IMR-90 (cell line): ENCODE results near the gene HNRNPUL1. TPM values are rescaled to one million over a fixed set of nuclear protein-coding genes. Genes with fewer than 3 reads are reported as not detected.
A peak's percentile ranks its signal among the peaks of the same experiment; 100 is the strongest.

Experiments
- ATAC-seq: fragments of 200-7000 bp; cut with Tn5 transposase; 2 replicates; pipeline ENCODE4 v1.9.1; 2020; ENCODE audit warnings: low read depth, mild to moderate bottlenecking, moderate library complexity
- BruUV-seq: library from RNA; stranded (reverse); fragments of 400-500 nt; replicated peaks from 2 replicates; lab custom pipeline; 2021; lab: Mats Ljungman, UMichigan
- CTCF ChIA-PET: fragments of 300-600 bp; formaldehyde crosslinking; extraction: SDS; loops from one replicate; lab custom pipeline; 2021; ENCODE audit warnings: antibody characterized with exemption; lab: Yijun Ruan, JAX
- POLR2A ChIA-PET: fragments of 300-600 bp; sonication (Branson Sonifier 250); formaldehyde crosslinking; loops from one replicate; lab custom pipeline; 2022; ENCODE audit warnings: antibody characterized with exemption; ENCODE audit not compliant: unreplicated experiment; lab: Charles Lee
- DNase-seq: peaks from one replicate; pipeline ENCODE4 v3.0.0; 2013
- H2AFZ ChIP-seq: replicated peaks from 2 replicates; pipeline ENCODE3; 2013; ENCODE audit warnings: low read length, mild to moderate bottlenecking; ENCODE audit not compliant: poor library complexity
- H2AK5ac ChIP-seq: 2 replicates; pipeline ENCODE4 v1.6.1; 2013; ENCODE audit warnings: low read depth, low read length, inconsistent platforms
- H2AK9ac ChIP-seq: replicated peaks from 2 replicates; pipeline ENCODE3; 2013; ENCODE audit warnings: mild to moderate bottlenecking, low read depth, low read length, moderate library complexity; ENCODE audit not compliant: poor library complexity
- H2BK120ac ChIP-seq: 2 replicates; pipeline ENCODE4 v1.6.1; 2013; ENCODE audit warnings: low read depth, low read length, inconsistent platforms
- H2BK15ac ChIP-seq: 3 replicates; pipeline ENCODE4 v1.6.1; 2013; ENCODE audit warnings: low read depth, low read length, inconsistent platforms
- H2BK20ac ChIP-seq: 2 replicates; pipeline ENCODE4 v1.6.1; 2013; ENCODE audit warnings: low read depth, mild to moderate bottlenecking, inconsistent platforms, low read length, moderate library complexity
- H2BK5ac ChIP-seq: 2 replicates; pipeline ENCODE4 v1.6.1; 2013; ENCODE audit warnings: mild to moderate bottlenecking, low read depth, low read length, inconsistent platforms; ENCODE audit not compliant: poor library complexity, severe bottlenecking
- H3K14ac ChIP-seq: replicated peaks from 2 replicates; pipeline ENCODE4 v1.6.1; 2013; ENCODE audit warnings: low read depth, low read length, inconsistent platforms
- H3K18ac ChIP-seq: 2 replicates; pipeline ENCODE4 v1.6.1; 2013; ENCODE audit warnings: low read depth, low read length, control low read depth
- H3K23ac ChIP-seq: 2 replicates; pipeline ENCODE4 v1.6.1; 2013; ENCODE audit warnings: low read depth, low read length, inconsistent platforms
- H3K27ac ChIP-seq: 2 replicates; pipeline ENCODE4 v1.5.1; 2013; ENCODE audit warnings: mild to moderate bottlenecking, control low read depth, low read length; ENCODE audit not compliant: insufficient read depth
- H3K27me3 ChIP-seq: 2 replicates; pipeline ENCODE4 v1.6.1; 2013; ENCODE audit warnings: low read length; ENCODE audit not compliant: control insufficient read depth, insufficient read depth
- H3K36me3 ChIP-seq: 2 replicates; pipeline ENCODE4 v1.6.1; 2013; ENCODE audit warnings: low read length, mixed read lengths; ENCODE audit not compliant: control insufficient read depth, insufficient read depth
- H3K4ac ChIP-seq: 2 replicates; pipeline ENCODE4 v1.6.1; 2013; ENCODE audit warnings: low read depth, low read length, inconsistent platforms
- H3K4me1 ChIP-seq: 2 replicates; pipeline ENCODE4 v1.6.1; 2013; ENCODE audit warnings: low read length, mixed read lengths; ENCODE audit not compliant: control insufficient read depth, insufficient read depth
- H3K4me2 ChIP-seq: 2 replicates; pipeline ENCODE4 v1.6.1; 2013; ENCODE audit warnings: low read depth, mild to moderate bottlenecking, control low read depth, low read length, moderate library complexity
- H3K4me3 ChIP-seq: 2 replicates; pipeline ENCODE4 v1.5.1; 2013; ENCODE audit warnings: low read depth, mild to moderate bottlenecking, control low read depth, low read length, moderate library complexity; ENCODE audit not compliant: insufficient read depth
- H3K56ac ChIP-seq: 2 replicates; pipeline ENCODE4 v1.6.1; 2013; ENCODE audit warnings: low read length, inconsistent platforms; ENCODE audit not compliant: insufficient read depth; ENCODE audit errors: extremely low read depth
- H3K79me1 ChIP-seq, 2 experiments: 2 replicates each; pipeline ENCODE4 v1.6.1; 2013; ENCODE audit warnings: low read length in 2 of 2, inconsistent platforms in 1 of 2, low read depth in 1 of 2
- H3K9ac ChIP-seq: 2 replicates; pipeline ENCODE4 v1.6.1; 2013; ENCODE audit warnings: low read depth, low read length, control low read depth
- H3K9me1 ChIP-seq: 2 replicates; pipeline ENCODE4 v1.6.1; 2013; ENCODE audit warnings: low read length, inconsistent platforms; ENCODE audit not compliant: insufficient read depth
- H3K9me3 ChIP-seq: 2 replicates; pipeline ENCODE4 v1.6.1; 2013; ENCODE audit warnings: low read length; ENCODE audit not compliant: control insufficient read depth, insufficient read depth
- H4K20me1 ChIP-seq: 2 replicates; pipeline ENCODE4 v1.6.1; 2013; ENCODE audit warnings: low read length, inconsistent platforms; ENCODE audit not compliant: insufficient read depth
- H4K5ac ChIP-seq: 2 replicates; pipeline ENCODE4 v1.6.1; 2013; ENCODE audit warnings: mild to moderate bottlenecking, low read depth, low read length, control low read depth
- H4K8ac ChIP-seq, 2 experiments: 2 replicates each; pipeline ENCODE4 v1.6.1; 2013; ENCODE audit warnings: low read depth in 2 of 2, low read length in 2 of 2, control low read depth in 1 of 2, inconsistent platforms in 1 of 2
- H4K91ac ChIP-seq: 2 replicates; pipeline ENCODE4 v1.6.1; 2013; ENCODE audit warnings: low read depth, low read length, inconsistent platforms; ENCODE audit not compliant: insufficient read depth
- CEBPB ChIP-seq: IDR thresholded peaks from 2 replicates; pipeline ENCODE4 v1.6.1; 2012; ENCODE audit warnings: low read depth, low read length, improper control_type of control experiment
- CHD1 ChIP-seq: IDR thresholded peaks from 2 replicates; pipeline ENCODE4 v1.6.1; 2012; ENCODE audit warnings: low read depth, low read length, improper control_type of control experiment
- CTCF ChIP-seq: conservative IDR thresholded peaks from 2 replicates; pipeline ENCODE4 v1.5.1; 2012; ENCODE audit warnings: mild to moderate bottlenecking, low read depth, low read length, improper control_type of control experiment
- FOS ChIP-seq: fragments of 150-350 bp; IDR thresholded peaks from 2 replicates; pipeline ENCODE4 v1.6.1; 2016; ENCODE audit warnings: low read depth, low read length
- MAFK ChIP-seq: IDR thresholded peaks from 2 replicates; pipeline ENCODE4 v1.6.1; 2012; ENCODE audit warnings: low read depth, low read length, improper control_type of control experiment
- MAZ ChIP-seq: IDR thresholded peaks from 2 replicates; pipeline ENCODE4 v1.6.1; 2012; ENCODE audit warnings: low read depth, mild to moderate bottlenecking, low read length, improper control_type of control experiment, moderate library complexity, borderline replicate concordance
- MXI1 ChIP-seq: IDR thresholded peaks from 2 replicates; pipeline ENCODE4 v1.6.1; 2012; ENCODE audit warnings: low read depth, mild to moderate bottlenecking, low read length, moderate library complexity, borderline replicate concordance
- NFE2L2 ChIP-seq: fragments of 150-350 bp; IDR thresholded peaks from 2 replicates; pipeline ENCODE4 v1.6.1; 2016; ENCODE audit warnings: low read depth, mild to moderate bottlenecking, low read length
- POLR2A ChIP-seq: IDR thresholded peaks from 2 replicates; pipeline ENCODE4 v1.6.1; 2012; ENCODE audit warnings: mild to moderate bottlenecking, low read depth, low read length
- RAD21 ChIP-seq: IDR thresholded peaks from 2 replicates; pipeline ENCODE4 v1.6.1; 2012; ENCODE audit warnings: low read length, improper control_type of control experiment
- RCOR1 ChIP-seq: IDR thresholded peaks from 2 replicates; pipeline ENCODE4 v1.6.1; 2012; ENCODE audit warnings: mild to moderate bottlenecking, low read length, improper control_type of control experiment; ENCODE audit not compliant: insufficient replicate concordance
- RFX5 ChIP-seq: IDR thresholded peaks from 2 replicates; pipeline ENCODE4 v1.8.0; 2012; ENCODE audit warnings: low read depth, mild to moderate bottlenecking, low read length, moderate library complexity
- SMC3 ChIP-seq: fragments of 150-350 bp; IDR thresholded peaks from 2 replicates; pipeline ENCODE4 v1.6.1; 2016; ENCODE audit warnings: low read depth, mild to moderate bottlenecking, antibody characterized with exemption, low read length, moderate library complexity
- WGBS, 2 experiments: methylation state at CpG; one replicate each; pipeline versions ENCODE4 v1.1.5 to v1.1.7; 2013; ENCODE audit warnings: missing lambda C conversion rate in 2 of 2; ENCODE audit not compliant: insufficient read length in 1 of 2; ENCODE audit errors: extremely low coverage in 2 of 2; 5-methylcytosine and 5-hydroxymethylcytosine counted together
- dilution Hi-C: fragments of 300-500 bp; cut with HindIII; formaldehyde crosslinking; loops from one replicate; pipeline ENCODE4 v1.14.3; 2018; ENCODE audit warnings: low sequenced_read_pairs; ENCODE audit not compliant: unreplicated experiment
- in situ Hi-C: fragments of 300-500 bp; cut with MboI; formaldehyde crosslinking; loops from 3 replicates; pipeline ENCODE4 v1.14.3; 2019; ENCODE audit warnings: low sequenced_read_pairs, inconsistent platforms, mixed read lengths
- intact Hi-C: fragments of 100-400 bp; cut with micrococcal nuclease; formaldehyde crosslinking; loops from 2 replicates; pipeline ENCODE4 v1.10.0; 2022
- polyA plus RNA-seq, 3 experiments: library from polyadenylated mRNA; depleted of rRNA; stranded (reverse); fragments of >200 nt; gene quantifications; 2 replicates each; pipeline ENCODE4 v1.2.3, GENCODE V29; 2012; ENCODE audit warnings: low replicate concordance in 1 of 3
- total RNA-seq: library from RNA; depleted of rRNA; stranded (reverse); fragments of >200 nt; gene quantifications from 2 replicates; pipeline ENCODE4 v1.2.3, GENCODE V29; 2012
- TF ChIP-seq, protein P1 (sequence below): fragments of 150-350 bp; IDR thresholded peaks from 2 replicates; pipeline ENCODE4 v1.6.1; 2016; ENCODE audit warnings: low read depth, mild to moderate bottlenecking, low read length, moderate library complexity, borderline replicate concordance

Gene HNRNPUL1
- total and polyA plus RNA-seq, 2 of the 4 experiments (the other 2 are of a cell fraction) = 50.7 to 67.3 TPM

- intact Hi-C loops = no loop called here
- Histone ChIP-seq H3K4me3 (peak overlapping the region; percentile 23), H3K79me1 (peaks cover 44 to 76% of the 10 kb centered on the region in 2 experiments), H3K27ac (peak overlapping the region; percentile 96), H2AFZ (peak overlapping the region; percentile 29), H3K18ac (peak overlapping the region; percentile 97), H3K4ac (peak overlapping the region; percentile 100), H4K20me1 (peaks cover 45% of the 10 kb centered on the region), H3K4me2 (peak overlapping the region; percentile 88), H4K91ac (peak overlapping the region; percentile 96), H3K27me3 (no peaks in the 10 kb centered on the region), H2AK5ac (peak overlapping the region; percentile 100), H2BK15ac (peak overlapping the region; percentile 90), H3K14ac (peak overlapping the region; percentile 91), H4K8ac (peak overlapping the region; percentile 85 to 100), H3K9me1 (peaks cover 30% of the 10 kb centered on the region), H4K5ac (peak overlapping the region; percentile 97), H3K23ac (peak overlapping the region; percentile 98), H2AK9ac (peak overlapping the region; percentile 79), H3K36me3 (peaks cover 58% of the 10 kb centered on the region), H2BK5ac (peak overlapping the region; percentile 100), H2BK20ac (peak overlapping the region; percentile 99), H3K4me1 (peaks cover 37% of the 10 kb centered on the region), H3K9ac (peak overlapping the region; percentile 71), H3K9me3 (no peaks in the 10 kb centered on the region), H2BK120ac (peak overlapping the region; percentile 97), H3K56ac (peak overlapping the region; percentile 98)
- ChIA-PET POLR2A (no interaction called here), CTCF (no interaction called here)
- dilution Hi-C loops = no loop called here
- 2% methylated on average over 9 of the region's 67 CpGs; no CpG with 5 or more reads in 1 of the 2 experiments for WGBS, 2 experiments
- ATAC-seq = peak; percentile 62
- peak; percentile 82 for DNase-seq
- in situ Hi-C loops = no loop called here
- no TSS peak for BruUV-seq
- TF ChIP-seq RAD21 = no peak
- TF ChIP-seq CEBPB = no peak
- TF ChIP-seq POLR2A = no peak
- no peak for TF ChIP-seq SMC3
- TF ChIP-seq FOS = peak; percentile 69; the same call in 1 of the 2 replicates
- no peak for TF ChIP-seq MXI1
- TF ChIP-seq CHD1 = no peak
- TF ChIP-seq RCOR1 = peak; percentile 38
- no peak for TF ChIP-seq RFX5
- TF ChIP-seq, protein P1, sequence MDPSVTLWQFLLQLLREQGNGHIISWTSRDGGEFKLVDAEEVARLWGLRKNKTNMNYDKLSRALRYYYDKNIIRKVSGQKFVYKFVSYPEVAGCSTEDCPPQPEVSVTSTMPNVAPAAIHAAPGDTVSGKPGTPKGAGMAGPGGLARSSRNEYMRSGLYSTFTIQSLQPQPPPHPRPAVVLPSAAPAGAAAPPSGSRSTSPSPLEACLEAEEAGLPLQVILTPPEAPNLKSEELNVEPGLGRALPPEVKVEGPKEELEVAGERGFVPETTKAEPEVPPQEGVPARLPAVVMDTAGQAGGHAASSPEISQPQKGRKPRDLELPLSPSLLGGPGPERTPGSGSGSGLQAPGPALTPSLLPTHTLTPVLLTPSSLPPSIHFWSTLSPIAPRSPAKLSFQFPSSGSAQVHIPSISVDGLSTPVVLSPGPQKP = no peak
- no peak for TF ChIP-seq NFE2L2
- peak; percentile 55; the same call in 1 of the 2 replicates for TF ChIP-seq MAZ
- TF ChIP-seq MAFK = no peak
- TF ChIP-seq CTCF = no peak
These were observed 37.9 kb upstream of the HNRNPUL1 start for GRCh38 chr19:41226053-41226873.
